Cardiac fibroblast (primary cell): ENCODE measurements around the gene AGPAT1.

ENCODE experiments used
- DNase-seq, 2 donors: peaks; one replicate each; pipeline versions ENCODE4 v3.0.0 to v3.0.0-alpha.2; 2010; ENCODE audit warnings: low read depth in 2 of 2
- H3K4me3 ChIP-seq, 2 donors: replicated peaks in 1 of 2; 1 replicate in 1 of 2; 2 replicates in 1 of 2; pipeline ENCODE4 v1.5.1; 2011; ENCODE audit warnings: low read depth in 2 of 2, low read length in 2 of 2, mild to moderate bottlenecking in 2 of 2, moderate library complexity in 1 of 2
- TF ChIP-seq, protein P1 (sequence below): IDR thresholded peaks from one replicate; pipeline ENCODE4 v1.5.1; 2011; ENCODE audit warnings: low read depth, mild to moderate bottlenecking, low read length, inconsistent platforms

Gene AGPAT1

DNA sequence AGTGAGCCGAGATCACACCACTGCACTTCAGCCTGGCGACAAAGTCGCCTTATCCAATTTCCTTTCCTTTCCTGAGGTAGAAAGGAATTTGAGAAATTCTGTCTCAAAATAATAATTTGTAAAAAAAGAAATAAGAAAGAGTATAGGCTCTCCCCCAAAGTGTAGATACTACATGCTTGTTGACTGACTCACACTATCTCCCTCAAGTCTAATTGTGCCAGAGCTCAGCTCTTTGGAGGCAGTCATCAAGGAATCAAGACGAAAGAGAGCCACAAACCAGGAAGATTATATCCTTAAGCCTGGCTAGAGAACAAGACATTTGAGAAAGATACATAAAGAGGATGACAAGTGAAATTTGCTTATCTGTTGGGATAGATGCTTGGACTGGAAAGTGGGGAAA lies 42.1 kb downstream of the AGPAT1 start:
- TF ChIP-seq, protein P1, sequence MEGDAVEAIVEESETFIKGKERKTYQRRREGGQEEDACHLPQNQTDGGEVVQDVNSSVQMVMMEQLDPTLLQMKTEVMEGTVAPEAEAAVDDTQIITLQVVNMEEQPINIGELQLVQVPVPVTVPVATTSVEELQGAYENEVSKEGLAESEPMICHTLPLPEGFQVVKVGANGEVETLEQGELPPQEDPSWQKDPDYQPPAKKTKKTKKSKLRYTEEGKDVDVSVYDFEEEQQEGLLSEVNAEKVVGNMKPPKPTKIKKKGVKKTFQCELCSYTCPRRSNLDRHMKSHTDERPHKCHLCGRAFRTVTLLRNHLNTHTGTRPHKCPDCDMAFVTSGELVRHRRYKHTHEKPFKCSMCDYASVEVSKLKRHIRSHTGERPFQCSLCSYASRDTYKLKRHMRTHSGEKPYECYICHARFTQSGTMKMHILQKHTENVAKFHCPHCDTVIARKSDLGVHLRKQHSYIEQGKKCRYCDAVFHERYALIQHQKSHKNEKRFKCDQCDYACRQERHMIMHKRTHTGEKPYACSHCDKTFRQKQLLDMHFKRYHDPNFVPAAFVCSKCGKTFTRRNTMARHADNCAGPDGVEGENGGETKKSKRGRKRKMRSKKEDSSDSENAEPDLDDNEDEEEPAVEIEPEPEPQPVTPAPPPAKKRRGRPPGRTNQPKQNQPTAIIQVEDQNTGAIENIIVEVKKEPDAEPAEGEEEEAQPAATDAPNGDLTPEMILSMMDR: no peak
- H3K4me3 ChIP-seq: no peak overlapping the region
- DNase-seq: peak; percentile 37 to 43

DNA sequence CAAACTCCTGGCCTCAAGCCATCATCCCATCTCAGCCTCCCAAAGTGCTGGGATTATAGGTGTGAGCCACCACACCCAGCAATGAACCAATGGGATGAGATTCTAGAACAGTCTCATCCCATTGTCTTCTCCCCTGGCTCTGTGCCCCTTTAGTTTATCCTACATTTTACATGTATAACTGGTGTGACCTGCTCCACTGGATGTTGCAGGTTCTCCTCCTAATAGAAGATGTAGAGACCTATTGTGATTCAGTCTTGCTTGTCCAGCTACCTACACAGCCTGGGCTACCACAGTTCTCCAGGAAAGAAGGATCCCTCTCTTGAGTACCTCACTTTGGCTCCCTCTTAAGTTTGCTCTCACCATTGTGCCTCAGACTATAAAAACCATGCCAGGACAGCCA lies 43.8 kb downstream of the AGPAT1 start:
- no peak overlapping the region for H3K4me3 ChIP-seq
- no peak for DNase-seq
- TF ChIP-seq, protein P1: no peak

DNA sequence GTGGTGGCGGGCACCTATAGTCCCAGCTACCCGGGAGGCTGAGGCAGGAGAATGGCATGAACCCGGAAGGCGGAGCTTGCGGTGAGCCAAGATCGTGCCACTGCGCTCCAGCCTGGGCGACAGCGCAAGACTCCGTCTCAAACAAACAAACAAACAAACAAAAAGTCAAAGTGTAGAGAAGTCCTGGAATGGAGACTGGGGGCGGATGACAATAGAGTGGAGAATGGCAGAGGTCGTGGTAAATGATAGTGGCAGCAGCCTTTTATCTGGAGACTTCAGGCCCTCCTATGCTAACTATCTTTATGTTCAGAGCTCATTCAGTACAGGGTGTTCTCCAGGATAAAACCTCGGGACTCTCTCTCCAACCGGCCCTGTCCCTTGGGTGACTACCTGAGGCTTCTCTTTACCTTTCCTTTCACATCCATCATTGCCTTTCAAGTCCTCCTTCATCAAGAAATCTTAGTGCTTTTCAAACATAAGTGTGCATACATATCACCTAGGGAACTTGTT lies 44.4 kb downstream of the AGPAT1 start:
- TF ChIP-seq, protein P1: no peak
- no peak for DNase-seq
- no peak overlapping the region for H3K4me3 ChIP-seq

DNA sequence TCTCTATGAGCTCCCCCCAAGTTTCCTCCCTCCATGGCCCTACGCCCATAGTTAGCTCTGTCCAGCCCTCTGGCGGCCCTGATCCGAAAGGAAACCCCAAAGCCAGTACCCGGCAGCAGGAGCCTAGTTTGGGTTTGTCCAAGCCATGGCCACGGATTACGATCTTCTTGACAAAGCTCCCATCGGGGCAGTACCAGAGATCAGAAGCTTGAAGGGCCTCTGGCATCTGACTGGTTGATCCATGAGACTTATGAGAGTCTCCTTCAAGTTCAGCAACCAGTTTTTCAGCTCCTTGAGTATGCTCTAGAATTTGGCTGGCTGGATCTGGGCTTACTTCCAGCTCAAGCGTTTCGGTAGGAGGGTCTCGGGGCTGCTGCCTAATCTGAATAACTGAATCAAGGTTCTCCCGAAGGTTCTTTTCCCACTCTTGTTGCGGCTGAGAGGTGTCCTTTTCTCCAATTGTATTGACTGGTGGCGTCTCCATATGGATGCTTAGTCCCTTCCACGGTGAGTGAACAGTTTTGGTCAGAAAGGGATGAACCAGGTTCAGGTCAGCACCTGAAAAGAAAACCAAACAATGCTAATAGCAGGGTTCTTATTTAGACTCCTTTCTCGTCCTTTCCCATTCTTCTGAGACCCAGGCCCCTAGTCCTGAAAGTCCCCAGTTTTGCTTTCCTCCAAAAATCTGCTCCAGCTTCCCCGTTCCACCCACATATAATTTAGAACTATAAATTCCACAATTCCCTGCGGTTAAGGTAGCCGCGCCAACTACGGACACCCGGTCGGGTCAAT lies 46.4 kb downstream of the AGPAT1 start:
- TF ChIP-seq, protein P1: no peak
- no peak for DNase-seq
- peak overlapping the region; percentile 62 to 70 for H3K4me3 ChIP-seq

DNA sequence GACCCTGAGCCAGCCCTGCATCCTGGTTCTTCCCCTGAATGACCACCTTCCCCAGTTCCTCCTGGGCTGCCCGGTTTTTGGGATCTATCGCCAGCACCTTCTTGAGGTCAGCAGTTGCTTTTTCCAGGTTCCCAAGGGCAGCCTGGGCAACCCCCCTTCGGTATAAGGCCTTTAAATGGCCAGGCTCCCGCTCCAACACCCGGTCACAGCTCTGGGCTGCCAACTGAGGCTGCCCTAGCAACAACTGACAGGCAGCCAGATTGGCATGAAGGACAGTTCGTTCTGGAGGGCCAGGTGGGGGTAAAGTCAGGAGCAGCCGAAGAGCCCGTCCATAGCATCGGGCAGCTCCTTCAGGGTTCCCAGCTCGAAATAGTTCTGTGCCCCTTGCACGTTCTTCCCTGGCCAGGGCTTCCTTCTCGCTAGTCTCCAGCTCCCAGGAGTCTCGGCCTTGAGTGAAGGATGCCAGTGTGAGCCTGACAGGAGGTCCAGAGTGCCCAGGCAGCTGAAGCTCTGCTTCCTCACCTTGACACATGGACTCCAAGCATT lies 47.1 kb downstream of the AGPAT1 start:
- TF ChIP-seq, protein P1: no peak
- no peak for DNase-seq
- H3K4me3 ChIP-seq: peak overlapping the region; percentile 62 to 70

DNA sequence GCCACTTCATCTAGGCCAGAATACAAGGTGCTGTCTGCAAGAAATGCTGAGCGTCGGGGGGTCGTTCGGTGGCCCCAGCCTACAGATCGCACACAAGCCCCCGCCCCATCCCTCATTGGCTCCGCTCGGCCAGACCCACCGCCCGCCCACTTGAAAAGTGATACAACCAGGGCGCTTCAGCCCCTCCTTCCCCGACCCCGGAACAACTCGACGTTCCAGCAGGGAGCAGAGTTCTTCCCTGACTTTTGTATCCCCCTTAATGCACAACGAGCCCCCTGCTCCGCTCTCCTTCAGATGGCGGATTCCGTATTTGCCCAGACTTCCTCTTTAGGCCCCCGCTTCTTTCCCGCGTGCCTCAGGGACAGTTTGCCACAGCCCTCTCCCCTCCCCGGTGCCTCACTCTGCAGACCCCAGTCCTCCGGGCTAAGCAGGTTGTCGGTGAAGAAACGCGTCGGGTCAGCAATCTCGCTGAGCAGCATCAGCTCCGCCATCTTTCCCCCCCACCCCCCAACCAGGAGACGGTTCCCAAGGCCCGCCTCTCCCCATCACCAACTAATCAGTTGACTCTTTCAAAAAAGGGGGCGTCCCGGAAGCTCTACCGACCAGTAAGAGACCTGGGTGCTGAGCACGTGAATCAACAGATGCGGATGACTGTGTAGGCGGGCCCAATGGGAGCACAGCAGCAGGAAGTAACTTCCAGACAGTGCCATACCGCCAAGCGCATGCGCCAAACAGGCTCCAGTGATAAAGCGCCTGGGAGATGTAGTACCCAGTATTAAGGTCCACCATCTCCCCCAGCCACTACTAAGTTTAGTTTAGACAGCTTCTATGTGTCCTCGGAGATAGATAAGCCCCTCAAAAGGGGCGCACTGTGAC lies 47.9 kb downstream of the AGPAT1 start, which contains the start of gene ATF6B:
Gene ATF6B (minus strand): TSS at position 530 of the 876 bp plus-strand sequence. CDS start 39 bp downstream, at position 491.
- peak within 1 kb of the TSS; percentile 81 to 99 for H3K4me3 ChIP-seq
- DNase-seq: peak; percentile 100
- TF ChIP-seq, protein P1: no peak
